ENCODE results near the gene COX7A2. TPM values are rescaled to one million over a fixed set of nuclear protein-coding genes. Genes with fewer than 3 reads are reported as not detected.

COX7A2 gene
- total and polyA plus RNA-seq, 2 of the 13 experiments (the other 11 are each of a cell fraction or from before 2014, with no cell fraction given) = 407 to 556 TPM

DNA sequence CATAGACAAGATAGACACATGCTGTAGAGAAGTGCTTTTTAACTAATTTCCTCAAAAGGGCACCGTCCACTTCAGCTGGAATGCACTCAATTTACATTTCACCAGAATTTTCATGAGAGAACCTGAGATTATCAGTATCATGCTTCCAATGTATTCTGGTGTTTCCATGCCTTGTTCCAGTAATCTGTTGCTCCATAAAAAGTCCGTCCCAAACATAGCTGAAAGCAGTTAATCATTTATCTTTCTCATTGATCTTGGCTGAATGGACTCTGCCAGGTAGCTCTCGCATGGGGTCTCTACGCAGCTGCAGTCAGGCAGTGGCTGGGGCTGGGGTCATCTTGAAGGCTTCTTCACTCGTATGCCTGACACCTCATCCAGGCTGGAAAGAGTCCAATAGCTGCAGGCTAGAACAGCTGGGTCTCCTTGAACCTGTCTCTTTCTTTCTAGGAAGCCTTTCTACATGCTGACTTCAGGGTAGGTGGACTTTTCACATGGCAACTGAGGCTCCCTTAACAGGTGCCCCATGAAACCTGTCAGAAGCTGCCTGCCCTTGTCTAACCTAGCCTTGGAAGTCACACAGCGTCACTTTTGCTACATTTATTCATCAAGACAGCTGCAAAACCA, 19.2 kb downstream of the COX7A2 start (continued):
- TF ChIP-seq ZNF292 (CRISPR knock-in tag; IDR thresholded peaks at IDR 0.05; ENCODE audit: borderline replicate concordance, low read depth) (0 out of 2 replicates have a peak, but pooled peaks have one; percentile 58), ZIK1 (CRISPR knock-in tag; IDR thresholded peaks at IDR 0.05; ENCODE audit: borderline replicate concordance, low read depth) (no peak), HIVEP1 (CRISPR knock-in tag; IDR thresholded peaks at IDR 0.05) (no peak), ONECUT2 (CRISPR knock-in tag; IDR thresholded peaks at IDR 0.05) (0 out of 2 replicates have a peak, but pooled peaks have one; percentile 38), CEBPB (IDR thresholded peaks at IDR 0.05; ENCODE audit: borderline replicate concordance, low read depth, low read length) (no peak), GATAD2A (CRISPR knock-in tag; IDR thresholded peaks at IDR 0.05) (peak; percentile 32; the same call in 1 of the 2 replicates), HNF4A (CRISPR knock-in tag; IDR thresholded peaks at IDR 0.05) (0 out of 2 replicates have a peak, but pooled peaks have one; percentile 23), PRPF4 (IDR thresholded peaks at IDR 0.05; ENCODE audit: low read depth, low read length, poor library complexity, severe bottlenecking) (no peak), ZNF605 (CRISPR knock-in tag; IDR thresholded peaks at IDR 0.05) (peak; percentile 18; the same call in 1 of the 2 replicates), ZNF670 (CRISPR knock-in tag; IDR thresholded peaks at IDR 0.05; ENCODE audit: borderline replicate concordance) (no peak)
- TF ChIP-seq, protein P1, sequence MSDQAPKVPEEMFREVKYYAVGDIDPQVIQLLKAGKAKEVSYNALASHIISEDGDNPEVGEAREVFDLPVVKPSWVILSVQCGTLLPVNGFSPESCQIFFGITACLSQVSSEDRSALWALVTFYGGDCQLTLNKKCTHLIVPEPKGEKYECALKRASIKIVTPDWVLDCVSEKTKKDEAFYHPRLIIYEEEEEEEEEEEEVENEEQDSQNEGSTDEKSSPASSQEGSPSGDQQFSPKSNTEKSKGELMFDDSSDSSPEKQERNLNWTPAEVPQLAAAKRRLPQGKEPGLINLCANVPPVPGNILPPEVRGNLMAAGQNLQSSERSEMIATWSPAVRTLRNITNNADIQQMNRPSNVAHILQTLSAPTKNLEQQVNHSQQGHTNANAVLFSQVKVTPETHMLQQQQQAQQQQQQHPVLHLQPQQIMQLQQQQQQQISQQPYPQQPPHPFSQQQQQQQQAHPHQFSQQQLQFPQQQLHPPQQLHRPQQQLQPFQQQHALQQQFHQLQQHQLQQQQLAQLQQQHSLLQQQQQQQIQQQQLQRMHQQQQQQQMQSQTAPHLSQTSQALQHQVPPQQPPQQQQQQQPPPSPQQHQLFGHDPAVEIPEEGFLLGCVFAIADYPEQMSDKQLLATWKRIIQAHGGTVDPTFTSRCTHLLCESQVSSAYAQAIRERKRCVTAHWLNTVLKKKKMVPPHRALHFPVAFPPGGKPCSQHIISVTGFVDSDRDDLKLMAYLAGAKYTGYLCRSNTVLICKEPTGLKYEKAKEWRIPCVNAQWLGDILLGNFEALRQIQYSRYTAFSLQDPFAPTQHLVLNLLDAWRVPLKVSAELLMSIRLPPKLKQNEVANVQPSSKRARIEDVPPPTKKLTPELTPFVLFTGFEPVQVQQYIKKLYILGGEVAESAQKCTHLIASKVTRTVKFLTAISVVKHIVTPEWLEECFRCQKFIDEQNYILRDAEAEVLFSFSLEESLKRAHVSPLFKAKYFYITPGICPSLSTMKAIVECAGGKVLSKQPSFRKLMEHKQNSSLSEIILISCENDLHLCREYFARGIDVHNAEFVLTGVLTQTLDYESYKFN (CRISPR knock-in tag; conservative IDR thresholded peaks at IDR 0.05) = peak; percentile 67
- TF ChIP-seq, protein P2, sequence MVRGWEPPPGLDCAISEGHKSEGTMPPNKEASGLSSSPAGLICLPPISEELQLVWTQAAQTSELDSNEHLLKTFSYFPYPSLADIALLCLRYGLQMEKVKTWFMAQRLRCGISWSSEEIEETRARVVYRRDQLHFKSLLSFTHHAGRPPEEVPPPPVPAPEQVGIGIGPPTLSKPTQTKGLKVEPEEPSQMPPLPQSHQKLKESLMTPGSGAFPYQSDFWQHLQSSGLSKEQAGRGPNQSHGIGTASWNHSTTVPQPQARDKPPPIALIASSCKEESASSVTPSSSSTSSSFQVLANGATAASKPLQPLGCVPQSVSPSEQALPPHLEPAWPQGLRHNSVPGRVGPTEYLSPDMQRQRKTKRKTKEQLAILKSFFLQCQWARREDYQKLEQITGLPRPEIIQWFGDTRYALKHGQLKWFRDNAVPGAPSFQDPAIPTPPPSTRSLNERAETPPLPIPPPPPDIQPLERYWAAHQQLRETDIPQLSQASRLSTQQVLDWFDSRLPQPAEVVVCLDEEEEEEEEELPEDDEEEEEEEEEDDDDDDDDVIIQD (CRISPR knock-in tag; IDR thresholded peaks at IDR 0.05; ENCODE audit: low read depth) = no peak
- TF ChIP-seq, protein P3, sequence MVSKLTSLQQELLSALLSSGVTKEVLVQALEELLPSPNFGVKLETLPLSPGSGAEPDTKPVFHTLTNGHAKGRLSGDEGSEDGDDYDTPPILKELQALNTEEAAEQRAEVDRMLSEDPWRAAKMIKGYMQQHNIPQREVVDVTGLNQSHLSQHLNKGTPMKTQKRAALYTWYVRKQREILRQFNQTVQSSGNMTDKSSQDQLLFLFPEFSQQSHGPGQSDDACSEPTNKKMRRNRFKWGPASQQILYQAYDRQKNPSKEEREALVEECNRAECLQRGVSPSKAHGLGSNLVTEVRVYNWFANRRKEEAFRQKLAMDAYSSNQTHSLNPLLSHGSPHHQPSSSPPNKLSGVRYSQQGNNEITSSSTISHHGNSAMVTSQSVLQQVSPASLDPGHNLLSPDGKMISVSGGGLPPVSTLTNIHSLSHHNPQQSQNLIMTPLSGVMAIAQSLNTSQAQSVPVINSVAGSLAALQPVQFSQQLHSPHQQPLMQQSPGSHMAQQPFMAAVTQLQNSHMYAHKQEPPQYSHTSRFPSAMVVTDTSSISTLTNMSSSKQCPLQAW (CRISPR knock-in tag; IDR thresholded peaks at IDR 0.05) = peak; percentile 64; the same call in 1 of the 2 replicates
- TF ChIP-seq, protein P4, sequence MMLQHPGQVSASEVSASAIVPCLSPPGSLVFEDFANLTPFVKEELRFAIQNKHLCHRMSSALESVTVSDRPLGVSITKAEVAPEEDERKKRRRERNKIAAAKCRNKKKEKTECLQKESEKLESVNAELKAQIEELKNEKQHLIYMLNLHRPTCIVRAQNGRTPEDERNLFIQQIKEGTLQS (CRISPR knock-in tag; IDR thresholded peaks at IDR 0.05) = no peak
- TF ChIP-seq, protein P5, sequence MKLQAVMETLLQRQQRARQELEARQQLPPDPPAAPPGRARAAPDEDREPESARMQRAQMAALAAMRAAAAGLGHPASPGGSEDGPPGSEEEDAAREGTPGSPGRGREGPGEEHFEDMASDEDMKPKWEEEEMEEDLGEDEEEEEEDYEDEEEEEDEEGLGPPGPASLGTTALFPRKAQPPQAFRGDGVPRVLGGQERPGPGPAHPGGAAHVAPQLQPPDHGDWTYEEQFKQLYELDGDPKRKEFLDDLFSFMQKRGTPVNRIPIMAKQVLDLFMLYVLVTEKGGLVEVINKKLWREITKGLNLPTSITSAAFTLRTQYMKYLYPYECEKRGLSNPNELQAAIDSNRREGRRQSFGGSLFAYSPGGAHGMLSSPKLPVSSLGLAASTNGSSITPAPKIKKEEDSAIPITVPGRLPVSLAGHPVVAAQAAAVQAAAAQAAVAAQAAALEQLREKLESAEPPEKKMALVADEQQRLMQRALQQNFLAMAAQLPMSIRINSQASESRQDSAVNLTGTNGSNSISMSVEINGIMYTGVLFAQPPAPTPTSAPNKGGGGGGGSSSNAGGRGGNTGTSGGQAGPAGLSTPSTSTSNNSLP (IDR thresholded peaks at IDR 0.05; ENCODE audit: low read depth, low read length) = 0 out of 2 replicates have a peak, but pooled peaks have one; percentile 37

Measured in HepG2 (cell line).